Measurements from ENCODE around the gene LDLRAD3. TPM values are rescaled to one million over a fixed set of nuclear protein-coding genes. Genes with fewer than 3 reads are reported as not detected.
"Not testable (repeated sequence)": the region's sequence is repeated elsewhere in the genome, so short reads cannot be mapped to it uniquely, and the experiment has no call there.

LDLRAD3 gene
- total RNA-seq, 1 experiment from 2014 or later: 38.8 TPM

GRCh38 chr11:36007127-36007655 is 63.3 kb downstream of the LDLRAD3 start:
- H3K4me3 ChIP-seq: no peak overlapping the region
- H3K27ac ChIP-seq: no peak overlapping the region
- peaks cover 25% of the 10 kb centered on the region for H3K4me1 ChIP-seq
- no peaks in the 10 kb centered on the region; the same call in 1 of the 2 replicates for H3K9me3 ChIP-seq (replicated peaks)
- H3K27me3 ChIP-seq: no peaks in the 10 kb centered on the region
- peaks cover 4% of the 10 kb centered on the region; the same call in 1 of the 2 replicates for H3K36me3 ChIP-seq
- DNase-seq: no peak

GRCh38 chr11:36008584-36008983 is 64.7 kb downstream of the LDLRAD3 start:
- no peak overlapping the region for H3K4me3 ChIP-seq
- H3K4me1 ChIP-seq: peaks cover 20% of the 10 kb centered on the region
- H3K27me3 ChIP-seq: no peaks in the 10 kb centered on the region
- no peak overlapping the region for H3K27ac ChIP-seq
- no peaks in the 10 kb centered on the region; the same call in 1 of the 2 replicates for H3K9me3 ChIP-seq (replicated peaks)
- no peak for DNase-seq
- H3K36me3 ChIP-seq: peaks cover 5% of the 10 kb centered on the region; the same call in 1 of the 2 replicates

- peaks cover 20% of the 10 kb centered on the region for H3K4me1 ChIP-seq
- DNase-seq: no peak
- no peak overlapping the region for H3K4me3 ChIP-seq
- H3K9me3 ChIP-seq (replicated peaks): no peaks in the 10 kb centered on the region; the same call in 1 of the 2 replicates
- no peak overlapping the region; the same call in 1 of the 2 replicates for H3K27ac ChIP-seq
- peaks cover 8% of the 10 kb centered on the region; the same call in 1 of the 2 replicates for H3K36me3 ChIP-seq
- H3K27me3 ChIP-seq: no peaks in the 10 kb centered on the region
Measured at GRCh38 chr11:36009473-36009872, 65.6 kb downstream of the LDLRAD3 start.

- Histone ChIP-seq H3K9me3 (replicated peaks) (no peaks in the 10 kb centered on the region), H3K36me3 (peaks cover 4% of the 10 kb centered on the region; the same call in 1 of the 2 replicates), H3K4me1 (peaks cover 20% of the 10 kb centered on the region), H3K27ac (no peak overlapping the region; the same call in 1 of the 2 replicates), H3K27me3 (no peaks in the 10 kb centered on the region), H3K4me3 (no peak overlapping the region)
- peak in 1 of 2 experiments; percentile 29 for DNase-seq
Measured at GRCh38 chr11:36010010-36010740, 66.3 kb downstream of the LDLRAD3 start.

GRCh38 chr11:36011574-36011973 is 67.7 kb downstream of the LDLRAD3 start:
- Histone ChIP-seq H3K27ac (no peak overlapping the region), H3K4me1 (peaks cover 20% of the 10 kb centered on the region), H3K4me3 (no peak overlapping the region), H3K36me3 (0 out of 2 replicates have a peak, but pooled peaks cover 4% of the 10 kb centered on the region), H3K27me3 (no peaks in the 10 kb centered on the region), H3K9me3 (replicated peaks) (no peaks in the 10 kb centered on the region)
- no peak for DNase-seq

- H3K4me3 ChIP-seq: no peak overlapping the region
- 0 out of 2 replicates have a peak, but pooled peaks cover 4% of the 10 kb centered on the region for H3K36me3 ChIP-seq
- H3K27ac ChIP-seq: no peak overlapping the region
- no peaks in the 10 kb centered on the region for H3K9me3 ChIP-seq (replicated peaks)
- no peaks in the 10 kb centered on the region for H3K27me3 ChIP-seq
- H3K4me1 ChIP-seq: peaks cover 20% of the 10 kb centered on the region
- DNase-seq: no peak
Measured at GRCh38 chr11:36012455-36012854, 68.6 kb downstream of the LDLRAD3 start.

GRCh38 chr11:36012979-36013378 is 69.1 kb downstream of the LDLRAD3 start:
- peaks cover 20% of the 10 kb centered on the region for H3K4me1 ChIP-seq
- no peaks in the 10 kb centered on the region for H3K27me3 ChIP-seq
- no peak overlapping the region for H3K4me3 ChIP-seq
- 0 out of 2 replicates have a peak, but pooled peaks cover 4% of the 10 kb centered on the region for H3K36me3 ChIP-seq
- no peaks in the 10 kb centered on the region for H3K9me3 ChIP-seq (replicated peaks)
- no peak for DNase-seq
- no peak overlapping the region for H3K27ac ChIP-seq

- DNase-seq; H3K9me3 ChIP-seq (replicated peaks); H3K36me3 ChIP-seq; H3K27me3 ChIP-seq; H3K27ac ChIP-seq; H3K4me3 ChIP-seq: not testable (repeated sequence)
- peaks cover 20% of the 10 kb centered on the region for H3K4me1 ChIP-seq
Measured at GRCh38 chr11:36013446-36013845, 69.6 kb downstream of the LDLRAD3 start.

GRCh38 chr11:36013950-36014897 is 70.4 kb downstream of the LDLRAD3 start:
- Histone ChIP-seq H3K36me3 (0 out of 2 replicates have a peak, but pooled peaks cover 4% of the 10 kb centered on the region), H3K27me3 (no peaks in the 10 kb centered on the region), H3K9me3 (replicated peaks) (no peaks in the 10 kb centered on the region), H3K4me1 (peaks cover 13% of the 10 kb centered on the region), H3K4me3 (no peak overlapping the region), H3K27ac (no peak overlapping the region)
- DNase-seq: no peak

- H3K27ac ChIP-seq: no peak overlapping the region
Measured at GRCh38 chr11:36014898-36015665, 71.2 kb downstream of the LDLRAD3 start.

GRCh38 chr11:36015799-36016198 is 71.9 kb downstream of the LDLRAD3 start:
- H3K36me3 ChIP-seq: 0 out of 2 replicates have a peak, but pooled peaks cover 4% of the 10 kb centered on the region
- H3K4me1 ChIP-seq: no peaks in the 10 kb centered on the region
- no peaks in the 10 kb centered on the region for H3K27me3 ChIP-seq
- H3K27ac ChIP-seq: no peak overlapping the region
- H3K4me3 ChIP-seq: no peak overlapping the region
- no peaks in the 10 kb centered on the region for H3K9me3 ChIP-seq (replicated peaks)
- no peak for DNase-seq

More at GRCh38 chr11:36014898-36015665, 71.2 kb downstream of the LDLRAD3 start:
- DNase-seq: no peak
- H3K4me3 ChIP-seq: no peak overlapping the region
- peaks cover 5% of the 10 kb centered on the region for H3K4me1 ChIP-seq
- H3K36me3 ChIP-seq: 0 out of 2 replicates have a peak, but pooled peaks cover 4% of the 10 kb centered on the region
- H3K27me3 ChIP-seq: no peaks in the 10 kb centered on the region
- H3K9me3 ChIP-seq (replicated peaks): no peaks in the 10 kb centered on the region

GRCh38 chr11:36016263-36016662 is 72.4 kb downstream of the LDLRAD3 start:
- no peaks in the 10 kb centered on the region for H3K4me1 ChIP-seq
- no peak overlapping the region for H3K4me3 ChIP-seq
- no peaks in the 10 kb centered on the region for H3K27me3 ChIP-seq
- H3K36me3 ChIP-seq: 0 out of 2 replicates have a peak, but pooled peaks cover 4% of the 10 kb centered on the region
- no peak for DNase-seq
- no peak overlapping the region for H3K27ac ChIP-seq
- H3K9me3 ChIP-seq (replicated peaks): no peaks in the 10 kb centered on the region

GRCh38 chr11:36016709-36017108 is 72.8 kb downstream of the LDLRAD3 start:
- DNase-seq: no peak
- Histone ChIP-seq H3K36me3 (0 out of 2 replicates have a peak, but pooled peaks cover 4% of the 10 kb centered on the region), H3K9me3 (replicated peaks) (no peaks in the 10 kb centered on the region), H3K4me1 (no peaks in the 10 kb centered on the region), H3K27me3 (no peaks in the 10 kb centered on the region), H3K4me3 (no peak overlapping the region), H3K27ac (no peak overlapping the region)

All from SJCRH30 (cell line).